ENCODE data around the gene APOBEC3B. TPM values are rescaled to one million over a fixed set of nuclear protein-coding genes. Genes with fewer than 3 reads are reported as not detected.

APOBEC3B gene
- total and polyA plus RNA-seq, 2 donors (not counting 1 experiment from before 2014, with no cell fraction given): 2.4 to 7.9 TPM

DNA sequence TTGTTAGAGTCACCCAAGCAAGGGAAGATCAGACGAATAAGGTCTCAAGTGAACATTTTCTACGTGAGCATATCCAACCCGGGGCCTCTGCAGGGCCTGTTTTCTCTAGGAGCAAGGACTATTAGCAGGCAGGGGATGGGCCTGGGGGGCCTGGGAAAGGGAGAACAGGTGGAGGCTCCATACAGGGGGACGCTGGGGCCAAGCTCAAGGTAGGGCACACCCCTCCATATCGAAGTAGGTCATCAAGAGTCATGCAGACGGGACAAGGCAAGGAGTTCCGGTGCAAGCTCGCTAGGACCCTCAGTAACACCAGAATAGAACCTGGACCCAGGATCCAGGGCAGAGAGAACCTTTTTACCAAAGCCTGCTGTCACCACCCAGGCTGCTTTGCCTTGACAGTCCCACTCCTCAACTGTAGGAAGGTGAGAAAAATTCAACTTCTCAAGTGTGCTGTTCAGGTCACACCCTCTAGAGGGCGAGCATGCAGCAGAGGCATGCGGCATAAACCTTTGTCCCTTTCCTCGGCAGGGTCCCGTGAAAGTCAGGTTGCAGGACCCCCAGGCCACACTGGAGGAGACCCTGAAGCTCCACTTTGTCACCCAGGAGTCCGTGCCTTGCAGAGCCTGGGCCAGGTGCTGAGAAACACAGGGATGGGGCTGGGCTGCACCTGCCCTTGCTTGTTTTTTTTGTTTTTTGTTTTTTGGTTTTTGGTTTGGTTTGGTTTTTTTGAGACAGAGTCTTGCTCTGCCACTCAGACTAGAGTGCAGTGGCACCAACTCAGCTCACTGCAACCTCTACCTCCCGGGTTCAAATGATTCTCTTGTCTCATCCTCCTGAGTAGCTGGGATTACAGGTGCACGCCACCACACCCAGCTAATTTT, 8.6 kb upstream of the APOBEC3B start:
- POLR2A ChIA-PET: no interaction called here

More for the DNA sequence above, 8.6 kb upstream of the APOBEC3B start:
- Histone ChIP-seq H3K27ac (ENCODE audit: low read length in 2 of 2) (no peak overlapping the region), H3K27me3 (replicated peaks in 1 of 4; ENCODE audit: control extremely low read depth in 1 of 4, control insufficient read depth in 3 of 4, insufficient read depth in 4 of 4, low read length in 3 of 4) (peaks cover 0 to 20% (median 0%) of the 10 kb centered on the region in 4 experiments), H2AFZ (ENCODE audit: insufficient read depth, low read depth, low read length, poor library complexity, severe bottlenecking) (peak overlapping the region; percentile 19), H3K9ac (ENCODE audit: low read length) (no peak overlapping the region), H3K79me2 (ENCODE audit: control insufficient read depth, insufficient read depth, low read length) (no peaks in the 10 kb centered on the region), H3K4me1 (ENCODE audit: control insufficient read depth in 2 of 2, insufficient read depth in 2 of 2, low read length in 2 of 2) (peaks cover 0 to 8% of the 10 kb centered on the region in 2 donors), H3K4me2 (replicated peaks; ENCODE audit: low read depth, low read length, poor library complexity, severe bottlenecking) (no peak overlapping the region), H4K20me1 (ENCODE audit: control insufficient read depth, insufficient read depth, low read length, poor library complexity, severe bottlenecking) (no peaks in the 10 kb centered on the region), H3K36me3 (replicated peaks in 1 of 2; ENCODE audit: control extremely low read depth in 1 of 2, control insufficient read depth in 1 of 2, extremely low read depth in 1 of 2, insufficient read depth in 2 of 2, low read length in 1 of 2) (no peaks in the 10 kb centered on the region), H3K9me3 (ENCODE audit: control extremely low read depth in 1 of 3, control insufficient read depth in 2 of 3, insufficient read depth in 1 of 3, low read length in 2 of 3) (peaks cover 0 to 4% (median 0%) of the 10 kb centered on the region in 3 donors), H3K4me3 (ENCODE audit: control extremely low read depth in 1 of 5, extremely low read depth in 1 of 5, insufficient read depth in 1 of 5, low read depth in 2 of 5, low read length in 4 of 5) (no peak overlapping the region)
- peaks cover 24% of the 10 kb centered on the region for H3K27me3 Mint-ChIP-seq
- ATAC-seq (ENCODE audit: low read depth) (peak; percentile 89), DNase-seq (peak; percentile 71)
- CTCF ChIA-PET: interaction anchor here (0.5 to 11.1 kb wide), 20 partner anchors 9 to 1117 kb away, joined by 3 to 133 read pairs (median 4); partner anchors contain the start of gene APOBEC3F
- intact Hi-C loops (cut with micrococcal nuclease): loop anchor here (1.0 kb wide), 3 partner anchors 30 to 343 kb away; no protein-coding TSS in a partner anchor
- 41% methylated on average over 13 of the region's 15 CpGs for WGBS (ENCODE audit: insufficient coverage)
- H3K27ac Mint-ChIP-seq: no peak overlapping the region
- TF ChIP-seq, protein P1, sequence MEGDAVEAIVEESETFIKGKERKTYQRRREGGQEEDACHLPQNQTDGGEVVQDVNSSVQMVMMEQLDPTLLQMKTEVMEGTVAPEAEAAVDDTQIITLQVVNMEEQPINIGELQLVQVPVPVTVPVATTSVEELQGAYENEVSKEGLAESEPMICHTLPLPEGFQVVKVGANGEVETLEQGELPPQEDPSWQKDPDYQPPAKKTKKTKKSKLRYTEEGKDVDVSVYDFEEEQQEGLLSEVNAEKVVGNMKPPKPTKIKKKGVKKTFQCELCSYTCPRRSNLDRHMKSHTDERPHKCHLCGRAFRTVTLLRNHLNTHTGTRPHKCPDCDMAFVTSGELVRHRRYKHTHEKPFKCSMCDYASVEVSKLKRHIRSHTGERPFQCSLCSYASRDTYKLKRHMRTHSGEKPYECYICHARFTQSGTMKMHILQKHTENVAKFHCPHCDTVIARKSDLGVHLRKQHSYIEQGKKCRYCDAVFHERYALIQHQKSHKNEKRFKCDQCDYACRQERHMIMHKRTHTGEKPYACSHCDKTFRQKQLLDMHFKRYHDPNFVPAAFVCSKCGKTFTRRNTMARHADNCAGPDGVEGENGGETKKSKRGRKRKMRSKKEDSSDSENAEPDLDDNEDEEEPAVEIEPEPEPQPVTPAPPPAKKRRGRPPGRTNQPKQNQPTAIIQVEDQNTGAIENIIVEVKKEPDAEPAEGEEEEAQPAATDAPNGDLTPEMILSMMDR (IDR thresholded peaks at IDR 0.05): peak; percentile 92
- no peak for TF ChIP-seq EZH2 (IDR thresholded peaks at IDR 0.05; ENCODE audit: borderline replicate concordance, insufficient read depth, low read depth, low read length, poor library complexity, severe bottlenecking)
- H3K4me1 Mint-ChIP-seq: peaks cover 6% of the 10 kb centered on the region
- H3K4me3 Mint-ChIP-seq: no peak overlapping the region
- H3K9me3 Mint-ChIP-seq (ENCODE audit: insufficient read depth): no peaks in the 10 kb centered on the region
